ENCODE data around the gene CA11.
"Not testable (repeated sequence)": the region's sequence is repeated elsewhere in the genome, so short reads cannot be mapped to it uniquely, and the experiment has no call there.

Gene CA11

GRCh38 chr19:48681127-48681470, 35.1 kb upstream of the CA11 start:
- TF ChIP-seq CTCF (IDR thresholded peaks at IDR 0.05; ENCODE audit: insufficient read depth, low read depth, low read length, missing control alignments) = no peak
- H3K4me3 ChIP-seq (ENCODE audit: low read depth, low read length) = no peak overlapping the region
- peak; percentile 49 for DNase-seq (ENCODE audit: low read depth)

DNA sequence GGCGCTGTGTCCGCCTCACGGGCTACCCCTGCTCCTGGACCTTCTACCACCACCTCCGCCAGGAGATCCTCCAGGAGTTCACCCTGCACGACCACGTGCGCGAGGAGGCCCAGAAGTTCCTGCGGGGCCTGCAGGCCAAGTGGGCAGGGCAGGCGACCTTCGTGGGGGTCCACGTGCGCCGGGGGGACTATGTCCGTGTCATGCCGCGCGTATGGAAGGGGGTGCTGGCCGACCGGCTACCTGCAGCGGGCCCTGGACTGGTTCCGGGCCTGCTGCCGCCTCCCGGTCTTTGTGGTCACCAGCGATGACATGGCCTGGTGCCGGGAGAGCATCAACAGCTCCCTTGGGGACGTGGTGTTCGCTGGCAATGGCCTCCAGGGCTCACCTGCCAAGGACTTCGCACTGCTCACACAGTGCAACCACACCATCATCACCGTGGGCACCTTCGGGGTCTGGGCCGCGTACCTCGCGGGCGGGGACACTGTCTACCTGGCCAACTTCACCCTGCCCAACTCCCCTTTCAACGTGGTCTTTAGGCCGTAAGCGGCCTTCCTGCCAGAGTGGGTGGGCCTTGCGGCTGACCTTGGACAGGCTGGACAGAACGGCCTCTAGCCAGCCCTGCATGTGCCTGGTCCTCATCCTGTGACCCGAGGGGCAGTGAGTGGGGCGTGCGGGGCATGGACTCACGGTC, 34.6 kb upstream of the CA11 start:
- DNase-seq (ENCODE audit: low read depth) = no peak
- TF ChIP-seq CTCF (IDR thresholded peaks at IDR 0.05; ENCODE audit: insufficient read depth, low read depth, low read length, missing control alignments) = no peak

DNA sequence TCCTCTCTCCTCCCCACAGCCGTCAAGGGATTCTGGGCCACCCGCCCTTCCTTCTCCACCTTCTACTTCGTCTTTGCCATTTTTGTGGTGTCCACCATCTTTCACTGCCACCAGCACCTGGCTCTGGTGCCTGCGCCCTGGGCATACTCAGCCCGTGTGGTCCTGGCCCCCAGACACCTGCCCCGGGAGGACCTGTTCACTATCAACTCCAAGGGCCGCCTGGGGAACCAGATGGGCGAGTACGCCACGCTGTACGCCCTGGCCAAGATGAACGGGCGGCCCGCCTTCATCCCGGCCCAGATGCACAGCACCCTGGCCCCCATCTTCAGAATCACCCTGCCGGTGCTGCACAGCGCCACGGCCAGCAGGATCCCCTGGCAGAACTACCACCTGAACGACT, 34.0 kb upstream of the CA11 start:
- DNase-seq (ENCODE audit: low read depth); H3K4me3 ChIP-seq (ENCODE audit: low read depth, low read length): not testable (repeated sequence)

More for the DNA sequence above, 34.6 kb upstream of the CA11 start:
- H3K4me3 ChIP-seq (ENCODE audit: low read depth, low read length) = no peak overlapping the region

DNA sequence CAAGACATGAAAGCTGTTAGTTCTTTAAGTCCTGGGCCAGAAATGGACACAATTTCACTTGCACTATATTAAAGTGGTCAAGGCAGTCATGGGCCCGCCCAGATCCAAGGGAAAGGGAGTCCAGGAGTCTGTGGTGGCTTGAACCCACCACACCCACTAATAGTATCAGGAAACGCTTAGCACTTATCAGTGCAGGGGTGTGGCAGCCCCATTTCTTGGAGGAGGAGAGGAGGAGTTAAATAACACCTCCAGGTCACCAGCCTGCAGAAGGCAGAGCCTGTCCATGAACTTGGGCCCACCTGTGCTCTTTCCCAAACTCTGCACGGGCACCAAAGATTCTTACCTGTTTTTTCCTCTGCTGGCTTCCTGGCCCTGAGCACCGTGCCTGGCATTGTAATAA, 32.2 kb upstream of the CA11 start:
- DNase-seq (ENCODE audit: low read depth) = no peak
- TF ChIP-seq CTCF (IDR thresholded peaks at IDR 0.05; ENCODE audit: insufficient read depth, low read depth, low read length, missing control alignments) = no peak
- no peak overlapping the region for H3K4me3 ChIP-seq (ENCODE audit: low read depth, low read length)

- no peak overlapping the region for H3K4me3 ChIP-seq (ENCODE audit: low read depth, low read length)
- DNase-seq (ENCODE audit: low read depth) = no peak
- TF ChIP-seq CTCF (IDR thresholded peaks at IDR 0.05; ENCODE audit: insufficient read depth, low read depth, low read length, missing control alignments) = no peak
Observed at GRCh38 chr19:48676887-48677286, 30.9 kb upstream of the CA11 start.

DNA sequence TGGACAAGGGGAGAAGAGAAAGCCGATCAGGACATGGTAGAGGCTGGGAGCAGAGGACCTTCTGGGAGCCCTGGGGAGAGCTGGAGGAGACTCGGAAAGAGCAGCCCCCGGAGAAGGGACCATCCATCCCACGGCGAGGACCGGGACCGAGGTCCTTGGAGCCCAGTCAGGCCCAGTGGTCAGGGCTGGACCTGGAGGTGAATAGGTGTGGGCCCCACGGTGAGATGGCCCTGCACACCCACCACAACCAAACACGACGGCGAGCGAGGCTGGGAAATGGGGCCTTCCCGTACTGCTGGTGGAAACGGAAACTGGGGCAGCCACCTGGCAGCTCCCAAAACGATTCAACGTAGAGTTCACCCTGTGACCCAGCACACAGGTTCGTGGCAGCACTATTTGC, 30.5 kb upstream of the CA11 start:
- TF ChIP-seq CTCF (IDR thresholded peaks at IDR 0.05; ENCODE audit: insufficient read depth, low read depth, low read length, missing control alignments) = no peak
- DNase-seq (ENCODE audit: low read depth) = no peak
- H3K4me3 ChIP-seq (ENCODE audit: low read depth, low read length) = no peak overlapping the region

GRCh38 chr19:48674921-48675824, 29.2 kb upstream of the CA11 start:
- no peak overlapping the region for H3K4me3 ChIP-seq (ENCODE audit: low read depth, low read length)
- DNase-seq (ENCODE audit: low read depth) = peak; percentile 82
- peak; percentile 89 for TF ChIP-seq CTCF (IDR thresholded peaks at IDR 0.05; ENCODE audit: insufficient read depth, low read depth, low read length, missing control alignments)
